WERI-Rb-1 (cell line): ENCODE results near the gene MCTP1.

Experiments used
- DNase-seq: peaks from one replicate; pipeline ENCODE4 v3.0.0-alpha.2; 2020
- H3K27ac ChIP-seq: fragments of 250-450 bp; sonication (Bioruptor Pico); 2 replicates; pipeline ENCODE4 v1.5.1; 2020; ENCODE audit warnings: mild to moderate bottlenecking, moderate library complexity
- H3K27me3 ChIP-seq: fragments of 250-450 bp; sonication (Bioruptor Pico); 2 replicates; pipeline ENCODE4 v1.5.1; 2021; ENCODE audit warnings: mild to moderate bottlenecking, low read depth, moderate library complexity; ENCODE audit not compliant: insufficient read depth, severe bottlenecking
- H3K36me3 ChIP-seq: fragments of 250-450 bp; sonication (Bioruptor Pico); 2 replicates; pipeline ENCODE4 v1.5.1; 2020; ENCODE audit warnings: mild to moderate bottlenecking, moderate library complexity
- H3K4me3 ChIP-seq: 2 replicates; pipeline ENCODE4 v1.5.1; 2011; ENCODE audit warnings: low read depth, mild to moderate bottlenecking, control low read depth, low read length
- H3K9me3 ChIP-seq: fragments of 250-450 bp; sonication (Bioruptor Pico); 2 replicates; pipeline ENCODE4 v1.5.1; 2021; ENCODE audit warnings: mild to moderate bottlenecking, moderate library complexity; ENCODE audit not compliant: severe bottlenecking
- TF ChIP-seq, protein P1 (sequence below): IDR thresholded peaks from 2 replicates; pipeline ENCODE4 v1.5.1; 2011; ENCODE audit warnings: low read depth, mild to moderate bottlenecking, control low read depth, inconsistent platforms, low read length

Gene MCTP1

GRCh38 chr5:95100551-95100950 is 184.3 kb downstream of the MCTP1 start:
- Histone ChIP-seq H3K36me3 (no peaks in the 10 kb centered on the region), H3K4me3 (no peak overlapping the region), H3K27ac (no peak overlapping the region), H3K27me3 (no peaks in the 10 kb centered on the region), H3K9me3 (no peaks in the 10 kb centered on the region)
- TF ChIP-seq, protein P1, sequence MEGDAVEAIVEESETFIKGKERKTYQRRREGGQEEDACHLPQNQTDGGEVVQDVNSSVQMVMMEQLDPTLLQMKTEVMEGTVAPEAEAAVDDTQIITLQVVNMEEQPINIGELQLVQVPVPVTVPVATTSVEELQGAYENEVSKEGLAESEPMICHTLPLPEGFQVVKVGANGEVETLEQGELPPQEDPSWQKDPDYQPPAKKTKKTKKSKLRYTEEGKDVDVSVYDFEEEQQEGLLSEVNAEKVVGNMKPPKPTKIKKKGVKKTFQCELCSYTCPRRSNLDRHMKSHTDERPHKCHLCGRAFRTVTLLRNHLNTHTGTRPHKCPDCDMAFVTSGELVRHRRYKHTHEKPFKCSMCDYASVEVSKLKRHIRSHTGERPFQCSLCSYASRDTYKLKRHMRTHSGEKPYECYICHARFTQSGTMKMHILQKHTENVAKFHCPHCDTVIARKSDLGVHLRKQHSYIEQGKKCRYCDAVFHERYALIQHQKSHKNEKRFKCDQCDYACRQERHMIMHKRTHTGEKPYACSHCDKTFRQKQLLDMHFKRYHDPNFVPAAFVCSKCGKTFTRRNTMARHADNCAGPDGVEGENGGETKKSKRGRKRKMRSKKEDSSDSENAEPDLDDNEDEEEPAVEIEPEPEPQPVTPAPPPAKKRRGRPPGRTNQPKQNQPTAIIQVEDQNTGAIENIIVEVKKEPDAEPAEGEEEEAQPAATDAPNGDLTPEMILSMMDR, result no peak
- no peak for DNase-seq

DNA sequence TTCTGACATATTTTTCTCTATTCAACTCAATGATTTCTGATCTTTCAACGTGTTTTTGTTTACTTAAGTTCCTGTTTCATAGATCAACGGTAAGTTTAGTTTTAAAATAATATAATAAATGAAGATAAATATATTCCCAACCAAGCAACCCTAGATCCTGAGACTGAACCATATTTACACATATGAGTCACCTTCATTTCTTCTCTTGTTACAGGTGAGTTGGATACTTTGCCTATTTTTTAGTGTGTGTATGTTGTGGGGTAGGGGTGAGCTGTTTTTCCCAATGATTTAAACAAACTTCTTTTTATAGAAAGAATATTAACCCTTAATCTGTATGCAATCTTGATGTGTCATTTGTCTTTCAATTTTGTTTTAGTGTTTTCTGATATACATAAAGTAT is 186.9 kb downstream of the MCTP1 start:
- Histone ChIP-seq H3K4me3 (no peak overlapping the region), H3K27ac (no peak overlapping the region), H3K27me3 (no peaks in the 10 kb centered on the region), H3K36me3 (no peaks in the 10 kb centered on the region), H3K9me3 (no peaks in the 10 kb centered on the region)
- DNase-seq, result no peak
- TF ChIP-seq, protein P1, result no peak

GRCh38 chr5:95093211-95093610 is 191.7 kb downstream of the MCTP1 start:
- DNase-seq, result no peak
- H3K27ac ChIP-seq, result no peak overlapping the region
- no peaks in the 10 kb centered on the region for H3K27me3 ChIP-seq
- no peaks in the 10 kb centered on the region for H3K36me3 ChIP-seq
- TF ChIP-seq, protein P1, result no peak
- H3K4me3 ChIP-seq, result no peak overlapping the region
- no peaks in the 10 kb centered on the region for H3K9me3 ChIP-seq

GRCh38 chr5:95090774-95091173 is 194.1 kb downstream of the MCTP1 start:
- DNase-seq, result no peak
- H3K36me3 ChIP-seq, result no peaks in the 10 kb centered on the region
- H3K27me3 ChIP-seq, result no peaks in the 10 kb centered on the region
- H3K9me3 ChIP-seq, result no peaks in the 10 kb centered on the region
- H3K27ac ChIP-seq, result no peak overlapping the region
- H3K4me3 ChIP-seq, result no peak overlapping the region
- TF ChIP-seq, protein P1, result no peak

GRCh38 chr5:95087816-95088317 is 197.0 kb downstream of the MCTP1 start:
- H3K27me3 ChIP-seq, result no peaks in the 10 kb centered on the region
- no peak overlapping the region for H3K27ac ChIP-seq
- TF ChIP-seq, protein P1, result no peak
- no peaks in the 10 kb centered on the region for H3K9me3 ChIP-seq
- no peak overlapping the region for H3K4me3 ChIP-seq
- DNase-seq, result no peak
- no peaks in the 10 kb centered on the region for H3K36me3 ChIP-seq
